Activated CD4-positive, CD25-positive, alpha-beta regulatory T cell treated with anti-CD3 and anti-CD28 coated beads, Interleukin-2, amount 50 U/mL, for 72 hours (primary cell): ENCODE results near the gene SLC38A8.

Experiments used
- DNase-seq: peaks from one replicate; pipeline ENCODE4 v3.0.0; 2021

Gene SLC38A8

DNA sequence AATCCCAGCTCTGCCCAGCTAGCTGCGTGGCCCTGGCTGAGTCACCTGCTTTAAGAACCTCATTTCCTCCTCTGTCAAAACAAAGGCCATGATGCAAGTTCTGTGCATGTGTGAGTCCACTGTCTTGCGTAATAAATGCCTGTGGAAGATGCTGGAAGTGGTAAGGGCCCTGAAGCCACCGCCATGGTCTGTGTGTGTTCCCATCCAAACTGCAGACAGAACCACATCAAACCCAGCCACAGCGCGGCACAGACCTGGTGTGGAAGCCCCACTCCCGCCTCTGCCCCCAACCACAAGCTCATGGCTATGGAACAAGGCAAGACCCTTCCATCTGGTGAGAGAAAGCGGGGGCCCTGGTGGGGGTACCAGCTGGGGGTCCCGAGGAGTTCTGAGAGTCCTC lies 48.5 kb downstream of the SLC38A8 start:
- no peak for DNase-seq

DNA sequence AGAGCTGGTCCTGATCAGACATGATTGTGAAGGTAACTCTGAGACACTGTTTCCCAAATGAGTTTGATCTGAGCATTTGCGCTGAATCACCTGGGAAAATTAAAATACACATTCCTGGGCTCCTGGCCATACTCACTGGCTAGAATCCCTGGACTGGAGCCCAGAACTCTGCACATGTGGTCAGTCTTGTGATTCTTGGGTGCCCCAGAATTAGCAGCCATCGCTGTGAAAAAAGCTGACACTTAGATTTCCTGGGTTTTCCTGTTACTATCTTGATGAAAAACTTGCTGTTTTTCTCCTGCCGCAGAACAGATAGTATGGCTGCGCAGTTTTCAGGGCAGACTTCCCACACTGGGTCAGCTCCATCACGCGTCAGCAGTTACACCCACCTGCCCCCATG lies 50.0 kb downstream of the SLC38A8 start:
- DNase-seq = no peak

DNA sequence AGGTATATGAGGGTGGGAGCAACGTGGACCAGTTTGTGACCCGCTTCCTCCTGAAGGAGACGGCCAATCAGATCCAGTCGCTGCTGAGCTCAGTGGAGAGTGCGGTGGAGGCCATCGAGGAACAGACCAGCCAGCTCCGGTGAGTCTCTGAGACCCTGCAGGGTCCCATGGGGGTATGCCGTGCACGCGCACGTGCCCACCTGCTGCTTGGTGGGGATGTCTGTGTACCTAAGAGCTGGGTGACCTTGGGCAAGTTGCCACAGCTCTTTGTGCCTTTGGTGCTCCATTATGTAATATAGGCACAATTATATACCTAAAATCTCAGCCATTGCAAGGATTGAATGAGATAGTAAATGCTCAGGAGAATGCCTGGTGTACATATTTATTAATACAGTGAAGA lies 52.1 kb downstream of the SLC38A8 start:
- DNase-seq = no peak

DNA sequence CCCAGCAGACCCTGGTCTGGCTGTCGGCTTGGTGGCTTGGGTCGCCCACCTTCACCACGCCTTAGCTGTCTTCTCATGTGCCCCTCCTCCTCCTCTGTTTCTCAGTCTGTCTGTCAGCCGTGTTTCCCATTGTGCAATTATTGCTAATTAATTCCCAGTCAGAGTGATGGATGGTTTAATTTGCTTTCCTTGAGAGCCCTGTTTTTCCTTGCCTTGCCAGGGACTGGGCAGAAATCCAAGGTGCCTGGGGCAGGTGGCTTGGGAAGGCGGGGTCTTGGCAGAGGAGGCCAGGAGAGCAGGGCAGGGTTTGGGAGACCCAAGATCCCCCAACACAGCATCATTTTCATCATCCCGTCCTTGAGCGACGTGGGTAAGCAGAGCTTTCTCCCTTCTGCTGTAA lies 53.3 kb downstream of the SLC38A8 start:
- no peak for DNase-seq

DNA sequence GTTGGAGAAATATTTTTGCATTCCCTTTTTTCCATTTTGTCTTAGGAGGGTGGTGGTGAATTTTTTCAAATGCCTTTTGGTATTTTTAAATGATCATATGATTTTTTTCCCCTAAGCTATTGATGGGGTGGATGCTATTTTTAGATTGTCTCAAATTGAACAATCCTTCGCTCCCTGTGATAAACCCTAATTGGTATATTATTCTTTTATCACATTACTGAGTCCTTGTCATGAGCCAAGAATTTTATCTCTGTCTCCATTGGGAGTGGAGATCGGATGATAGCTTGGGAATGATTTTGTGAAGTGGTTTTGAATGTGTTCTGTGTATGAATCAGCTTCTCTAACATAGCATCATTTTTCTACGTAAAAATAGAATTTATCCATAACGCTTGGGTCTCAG lies 59.1 kb downstream of the SLC38A8 start:
- no peak for DNase-seq

DNA sequence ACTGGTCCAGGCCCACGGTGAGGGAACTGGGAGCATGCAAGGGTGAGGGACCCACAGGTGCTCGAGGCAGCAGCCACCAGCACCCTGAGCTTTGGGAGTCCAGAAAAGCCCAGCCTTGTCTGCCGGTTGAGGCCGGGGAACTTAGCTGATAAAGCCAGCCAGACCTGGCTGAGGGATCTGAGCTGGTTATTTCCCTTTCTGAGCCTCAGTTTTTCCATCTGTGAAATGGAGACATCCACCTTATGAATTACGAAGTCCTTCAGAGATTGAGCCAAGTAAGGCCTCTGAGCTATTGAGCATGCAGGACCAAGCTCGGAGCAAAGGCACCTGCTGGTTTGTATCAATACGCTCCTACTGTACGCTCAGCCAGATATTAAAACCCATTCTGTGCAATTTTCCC lies 60.8 kb downstream of the SLC38A8 start:
- DNase-seq = no peak

DNA sequence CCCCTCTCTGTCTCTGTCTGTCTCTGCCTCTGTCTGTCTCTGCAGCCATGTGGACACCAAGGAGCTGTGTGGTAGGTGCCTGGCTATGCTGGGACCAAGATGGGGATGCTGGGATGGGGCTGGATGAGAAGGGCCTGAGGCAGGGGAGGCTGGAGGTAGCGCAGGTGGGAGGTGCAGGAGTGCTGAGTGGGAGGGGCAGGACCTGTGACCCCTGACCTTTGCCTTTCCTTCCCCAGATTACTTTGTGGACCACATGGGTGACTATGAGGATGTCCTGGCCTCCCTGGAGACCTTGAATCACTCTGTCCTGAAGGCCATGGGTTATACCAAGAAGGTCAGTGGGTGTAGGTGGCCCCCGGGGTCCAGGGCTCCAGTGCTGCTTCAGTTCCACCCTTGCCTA lies 61.8 kb downstream of the SLC38A8 start:
- DNase-seq = no peak

DNA sequence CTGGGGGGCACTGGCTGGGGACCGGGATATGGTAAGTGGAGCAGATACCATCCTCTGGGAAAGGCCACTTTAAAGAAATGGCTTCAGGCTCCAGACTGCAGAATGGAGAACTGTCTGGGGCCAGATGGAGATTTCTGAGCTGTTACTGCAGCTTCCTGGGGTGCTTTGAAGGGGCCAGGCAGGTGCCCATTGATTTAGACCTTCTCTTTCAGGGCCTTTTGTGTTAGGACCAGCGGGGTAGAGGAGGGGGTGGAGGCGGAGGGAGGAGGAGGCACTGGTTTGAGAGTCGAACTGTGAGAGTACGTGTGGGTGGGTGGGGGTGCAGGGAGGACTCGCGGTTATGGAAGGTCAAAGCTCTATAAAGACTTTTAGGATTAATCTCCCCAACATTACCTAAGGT lies 63.2 kb downstream of the SLC38A8 start:
- DNase-seq = no peak

GRCh38 chr16:83978401-83978904 lies 64.1 kb downstream of the SLC38A8 start:
- DNase-seq = no peak

DNA sequence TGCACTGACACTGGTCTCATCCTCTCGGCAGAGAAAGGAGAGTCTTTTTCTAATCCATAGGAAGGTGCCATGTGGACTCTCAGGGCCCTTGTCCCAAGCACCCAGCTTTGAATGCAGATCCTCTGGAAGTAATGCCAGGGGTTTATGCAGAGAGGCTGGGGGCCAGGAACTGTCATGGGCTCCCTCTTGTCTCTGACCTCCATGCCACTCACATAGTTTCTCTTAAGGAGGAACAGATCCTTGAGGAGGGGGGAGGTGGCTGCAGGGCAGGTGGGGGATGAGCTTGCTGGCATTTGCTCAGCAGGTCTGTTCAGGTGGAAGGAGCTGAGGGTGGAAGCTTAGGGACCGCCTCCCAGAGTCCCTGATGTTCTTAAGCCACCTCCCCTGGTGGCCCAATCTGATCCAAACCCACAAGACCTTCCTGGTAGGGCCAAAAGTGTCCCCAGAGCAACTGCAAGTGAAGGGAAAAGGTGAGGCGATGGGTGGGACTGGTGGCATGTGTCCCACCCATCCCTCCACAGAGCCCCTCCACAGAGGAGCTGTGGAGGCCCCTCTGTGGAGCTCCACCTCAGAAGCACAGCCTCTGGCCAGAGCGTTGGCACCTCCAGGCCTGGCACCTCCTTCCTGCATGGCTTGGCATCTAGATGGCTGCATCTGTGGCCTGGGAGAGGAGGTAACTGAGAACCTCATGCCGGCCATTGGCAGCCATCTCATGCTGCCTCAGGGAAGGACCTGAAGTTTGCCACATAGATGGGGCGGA lies 65.4 kb downstream of the SLC38A8 start:
- no peak for DNase-seq

GRCh38 chr16:83975590-83976260 lies 66.9 kb downstream of the SLC38A8 start:
- DNase-seq = no peak

DNA sequence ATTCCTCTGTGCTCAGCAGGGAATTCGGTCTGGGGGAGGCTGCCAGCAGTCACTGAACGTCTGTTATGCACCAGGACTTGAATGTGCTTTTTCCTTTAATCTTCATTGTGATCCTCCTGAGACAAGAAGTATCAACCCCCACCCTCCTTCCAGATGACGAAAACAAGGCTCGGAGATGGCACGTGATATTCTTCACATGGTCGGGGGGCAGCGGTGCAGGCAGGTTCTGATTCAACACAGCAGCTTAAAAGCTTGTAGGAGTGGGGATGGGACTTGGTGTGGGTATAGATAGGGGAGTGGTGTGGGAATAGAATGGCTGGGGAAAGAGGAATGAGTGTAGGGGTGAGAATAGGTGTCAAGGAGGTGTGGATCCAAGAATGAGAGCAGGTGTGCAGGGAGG lies 68.1 kb downstream of the SLC38A8 start:
- DNase-seq = no peak

- no peak for DNase-seq
Measured at GRCh38 chr16:83973581-83974385, 68.8 kb downstream of the SLC38A8 start.

GRCh38 chr16:83973077-83973476 lies 69.5 kb downstream of the SLC38A8 start:
- DNase-seq = no peak

DNA sequence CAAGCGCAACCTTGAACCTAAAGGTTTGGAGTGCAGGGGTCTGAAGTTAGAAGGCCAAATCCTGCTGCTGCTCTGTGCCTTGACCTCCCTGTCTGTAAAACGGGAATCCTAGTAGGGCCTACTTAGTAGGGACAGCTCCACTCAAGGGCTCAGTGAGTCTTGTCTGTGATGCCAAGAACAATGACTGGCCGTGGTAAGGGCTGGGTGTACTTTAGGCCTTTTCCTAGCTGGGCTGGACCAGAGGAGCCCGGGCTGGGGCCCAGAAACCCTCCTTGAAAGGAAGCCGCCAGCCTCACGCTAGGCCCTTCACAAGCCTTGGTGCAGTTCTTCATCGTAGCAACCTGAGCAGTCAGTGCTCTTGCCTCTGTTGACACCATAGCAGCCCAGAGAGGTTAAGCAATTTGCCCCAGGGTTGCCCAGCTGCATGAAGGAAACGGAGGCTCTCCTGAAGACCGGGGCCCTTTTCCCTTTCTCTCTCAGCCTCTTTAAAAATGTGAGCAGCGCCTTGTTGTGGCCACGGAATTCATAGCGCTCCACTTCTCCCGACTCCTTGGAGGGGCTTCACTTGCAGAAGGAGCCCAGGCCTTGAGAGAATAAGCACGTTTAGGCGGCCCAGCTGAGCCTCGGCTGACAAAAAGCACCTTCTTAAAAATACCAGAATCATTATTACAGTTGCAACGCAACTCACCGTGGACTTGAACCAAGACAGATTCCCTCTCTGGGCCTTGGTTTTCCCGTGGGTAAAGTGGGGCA lies 70.2 kb downstream of the SLC38A8 start:
- no peak for DNase-seq

DNA sequence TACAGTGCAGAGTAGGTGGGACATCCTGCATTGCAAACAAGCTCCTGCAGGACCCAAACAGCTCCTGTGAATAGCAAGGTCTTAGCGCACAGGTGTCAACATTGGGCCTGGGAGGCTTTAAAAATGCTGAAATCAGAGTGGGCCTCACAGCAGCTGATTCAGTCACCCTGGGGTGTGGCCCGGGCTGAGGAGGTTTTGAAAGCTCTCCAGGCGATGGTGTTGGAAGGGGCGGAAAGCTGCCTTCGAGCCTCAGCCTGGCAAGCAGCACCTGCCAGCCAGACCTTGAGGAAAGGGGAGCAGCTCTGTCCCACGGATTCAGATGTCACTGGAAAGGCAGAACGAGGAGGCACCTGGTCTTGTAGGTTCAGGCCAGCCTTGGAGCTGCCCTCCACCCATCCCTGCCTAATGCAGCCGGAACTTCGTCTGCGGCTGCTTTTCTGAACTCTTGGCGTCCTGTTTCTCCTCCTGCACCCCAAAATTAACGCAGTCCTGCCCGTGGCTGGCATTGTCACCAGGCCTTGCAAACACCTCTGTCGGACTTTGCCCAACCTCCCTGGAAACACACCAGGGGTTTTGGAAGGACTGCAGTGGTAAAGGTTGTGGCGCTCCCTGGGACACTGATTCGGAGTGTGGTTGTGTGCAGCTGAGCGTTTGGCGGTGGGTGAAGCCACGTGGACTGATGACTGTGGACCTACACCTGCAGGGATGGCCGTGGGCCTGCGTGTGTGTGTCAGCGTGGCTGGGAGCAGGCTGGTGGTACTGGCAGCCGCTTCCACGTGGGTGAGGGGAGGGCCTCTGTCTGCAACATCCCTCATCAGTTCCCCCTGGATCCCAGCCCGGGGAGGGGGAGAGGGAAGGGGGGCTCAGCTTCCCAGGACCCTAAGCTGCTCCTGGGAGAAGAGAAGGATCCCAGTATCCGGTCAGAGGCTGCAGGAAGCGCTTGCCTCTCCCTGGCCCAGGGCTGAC lies 71.1 kb downstream of the SLC38A8 start:
- DNase-seq = no peak

DNA sequence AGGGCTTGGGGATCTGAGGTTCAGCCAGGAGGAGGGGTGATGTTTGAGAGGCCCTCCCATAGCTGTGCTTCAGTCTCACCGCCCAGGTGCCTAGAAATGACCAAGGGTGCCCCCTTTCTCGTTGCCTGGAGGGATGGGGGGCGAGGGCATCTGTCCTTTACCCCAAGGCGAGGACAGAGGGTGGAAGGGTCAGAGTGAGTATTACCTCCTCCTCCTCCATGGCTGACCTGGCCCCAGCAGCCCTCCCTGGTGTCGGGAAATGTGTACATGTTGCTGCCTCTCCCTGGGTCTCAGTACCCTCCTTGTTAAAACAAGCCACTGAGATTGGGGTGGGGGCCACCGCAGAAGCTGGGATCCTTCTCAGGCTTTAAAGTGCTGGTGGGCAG lies 72.2 kb downstream of the SLC38A8 start:
- no peak for DNase-seq

- no peak for DNase-seq
Measured at GRCh38 chr16:83969771-83970429, 72.7 kb downstream of the SLC38A8 start.

DNA sequence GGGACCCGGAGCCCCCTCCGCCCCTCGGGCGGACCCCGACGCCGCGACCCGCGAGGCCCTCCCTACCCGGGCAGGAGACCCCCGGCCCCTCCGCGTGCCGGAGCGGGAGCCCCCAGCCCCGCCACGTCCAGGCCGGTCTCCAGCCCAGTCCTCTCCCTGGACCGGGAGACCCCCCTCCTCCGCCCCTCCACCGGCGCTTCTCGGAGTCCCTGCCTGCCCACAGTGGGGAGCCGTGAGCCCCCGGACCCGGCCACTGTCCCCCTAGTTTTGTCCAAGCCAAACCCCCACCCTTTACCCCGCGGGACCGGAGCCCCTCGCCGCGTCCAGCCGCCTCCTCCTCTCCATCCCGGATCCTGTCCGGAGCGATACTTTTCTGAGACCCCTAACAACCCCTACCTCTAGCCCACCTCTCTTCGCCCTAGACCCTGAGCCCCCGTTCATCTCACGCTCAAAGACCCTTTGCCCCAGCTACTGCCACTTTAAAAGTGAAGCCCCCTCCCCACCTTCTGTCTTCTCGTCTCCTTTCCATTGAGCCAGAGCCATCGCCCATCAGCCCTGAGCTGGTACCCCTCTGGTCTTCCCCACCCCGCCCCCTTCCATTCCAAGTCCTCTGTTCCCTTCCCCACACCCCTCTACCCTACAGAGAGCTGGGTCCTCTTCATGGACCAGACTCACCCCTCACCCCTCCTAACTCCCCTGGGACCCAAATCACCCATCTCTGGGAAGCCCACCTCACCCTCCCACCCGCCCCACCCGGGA lies 73.5 kb downstream of the SLC38A8 start:
- DNase-seq = no peak

DNA sequence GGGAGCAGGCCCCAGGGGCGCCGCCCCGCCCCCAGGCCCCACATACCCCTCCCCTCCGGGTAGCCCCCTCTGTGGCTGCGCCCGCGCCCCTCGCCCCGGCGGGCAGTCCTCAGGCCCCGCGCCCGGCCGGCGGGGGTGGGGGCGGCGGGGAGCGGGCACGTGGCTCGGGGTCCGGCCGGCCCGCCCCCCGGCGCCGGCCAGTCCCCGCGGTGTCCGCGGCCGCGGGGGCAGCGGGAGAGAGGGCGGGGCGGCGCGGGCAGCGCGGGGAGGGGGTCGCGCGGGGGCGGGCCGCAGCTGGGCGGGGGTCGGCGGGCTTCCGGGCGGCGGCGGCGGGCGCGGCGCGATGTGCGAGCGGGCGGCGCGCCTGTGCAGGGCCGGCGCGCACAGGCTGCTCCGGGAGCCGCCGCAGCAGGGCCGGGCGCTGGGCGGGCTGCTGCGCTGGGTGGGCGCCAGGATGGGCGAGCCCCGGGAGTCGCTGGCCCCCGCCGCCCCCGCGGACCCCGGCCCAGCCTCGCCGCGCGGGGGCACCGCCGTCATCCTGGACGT lies 74.2 kb downstream of the SLC38A8 start:
- DNase-seq = no peak
